Small intestine (tissue), 7 donors: ENCODE results near the gene MINDY4. TPM values are rescaled to one million over a fixed set of nuclear protein-coding genes. Genes with fewer than 3 reads are reported as not detected.

Experiments
- DNase-seq, 2 donors: peaks; one replicate each; pipeline versions ENCODE4 v3.0.0 to v3.0.0-alpha.2; 2013
- FAIRE-seq: peaks from 2 replicates; lab custom pipeline; 2012; peaks lifted over from hg19 to GRCh38; lab: Jason Lieb, UNC
- H3K27ac ChIP-seq, 3 donors: one replicate each; pipeline ENCODE4 v1.5.1; 2013; ENCODE audit warnings: low read length in 2 of 3, mild to moderate bottlenecking in 2 of 3, control low read depth in 1 of 3, inconsistent platforms in 1 of 3, low read depth in 1 of 3, moderate library complexity in 1 of 3
- H3K27me3 ChIP-seq, 3 donors: one replicate each; pipeline ENCODE4 v1.6.1; 2013; ENCODE audit warnings: low read length in 3 of 3, inconsistent platforms in 1 of 3; ENCODE audit not compliant: control insufficient read depth in 3 of 3, insufficient read depth in 3 of 3
- H3K36me3 ChIP-seq, 3 donors: one replicate each; pipeline ENCODE4 v1.6.1; 2013; ENCODE audit warnings: low read length in 3 of 3, inconsistent platforms in 1 of 3, low read depth in 1 of 3, mild to moderate bottlenecking in 1 of 3, moderate library complexity in 1 of 3; ENCODE audit not compliant: control insufficient read depth in 3 of 3, insufficient read depth in 2 of 3
- H3K4me1 ChIP-seq, 3 donors: one replicate each; pipeline ENCODE4 v1.6.1; 2013; ENCODE audit warnings: low read length in 2 of 3, inconsistent platforms in 1 of 3, low read depth in 1 of 3, mild to moderate bottlenecking in 1 of 3, moderate library complexity in 1 of 3; ENCODE audit not compliant: control insufficient read depth in 3 of 3, insufficient read depth in 2 of 3
- H3K4me3 ChIP-seq, 3 donors: one replicate each; pipeline ENCODE4 v1.5.1; 2013; ENCODE audit warnings: low read length in 3 of 3, control low read depth in 1 of 3, inconsistent platforms in 1 of 3, low read depth in 1 of 3, mild to moderate bottlenecking in 1 of 3, moderate library complexity in 1 of 3
- H3K9me3 ChIP-seq, 2 donors: one replicate each; pipeline ENCODE4 v1.6.1; 2013; ENCODE audit warnings: low read depth in 1 of 2, low read length in 1 of 2; ENCODE audit not compliant: control insufficient read depth in 2 of 2, insufficient read depth in 1 of 2
- WGBS, 3 donors: extraction: QIAGEN DNeasy Blood & Tissue Kit; methylation state at CpG; one replicate each; pipeline ENCODE4 v1.1.7; 2013; 5-methylcytosine and 5-hydroxymethylcytosine counted together
- polyA plus RNA-seq, 4 donors: library from polyadenylated mRNA; stranded (reverse) in 3 of 4; unstranded in 1 of 4; fragments of 200-250 nt in 3 of 4; fragments of 120-200 nt in 1 of 4; gene quantifications; one replicate each; pipeline versions ENCODE4 v1.2.1 to v1.2.3, GENCODE V29; 2013
- donor health status: healthy with polysubstance abuse.
- donor health status: control.
- donor health status: control.
- donor health status: Bipolar disorder and iron deficiency.
- donor health status: healthy.

MINDY4 gene
- polyA plus RNA-seq, 4 donors = 0.22 to 6.5 (median 1.9) TPM

GRCh38 chr7:30736291-30736690 lies 34.9 kb upstream of the MINDY4 start:
- Histone ChIP-seq H3K9me3 (peaks cover 0 to 5% of the 10 kb centered on the region in 2 donors), H3K36me3 (no peaks in the 10 kb centered on the region), H3K4me1 (no peaks in the 10 kb centered on the region), H3K27ac (no peak overlapping the region), H3K4me3 (no peak overlapping the region), H3K27me3 (peaks cover 0 to under 1% (median 0%) of the 10 kb centered on the region in 3 donors)
- WGBS, 3 donors = 77 to 84% (median 83%) methylated on average over 4 of the region's 4 CpGs
- no peak for FAIRE-seq
- no peak for DNase-seq

DNA sequence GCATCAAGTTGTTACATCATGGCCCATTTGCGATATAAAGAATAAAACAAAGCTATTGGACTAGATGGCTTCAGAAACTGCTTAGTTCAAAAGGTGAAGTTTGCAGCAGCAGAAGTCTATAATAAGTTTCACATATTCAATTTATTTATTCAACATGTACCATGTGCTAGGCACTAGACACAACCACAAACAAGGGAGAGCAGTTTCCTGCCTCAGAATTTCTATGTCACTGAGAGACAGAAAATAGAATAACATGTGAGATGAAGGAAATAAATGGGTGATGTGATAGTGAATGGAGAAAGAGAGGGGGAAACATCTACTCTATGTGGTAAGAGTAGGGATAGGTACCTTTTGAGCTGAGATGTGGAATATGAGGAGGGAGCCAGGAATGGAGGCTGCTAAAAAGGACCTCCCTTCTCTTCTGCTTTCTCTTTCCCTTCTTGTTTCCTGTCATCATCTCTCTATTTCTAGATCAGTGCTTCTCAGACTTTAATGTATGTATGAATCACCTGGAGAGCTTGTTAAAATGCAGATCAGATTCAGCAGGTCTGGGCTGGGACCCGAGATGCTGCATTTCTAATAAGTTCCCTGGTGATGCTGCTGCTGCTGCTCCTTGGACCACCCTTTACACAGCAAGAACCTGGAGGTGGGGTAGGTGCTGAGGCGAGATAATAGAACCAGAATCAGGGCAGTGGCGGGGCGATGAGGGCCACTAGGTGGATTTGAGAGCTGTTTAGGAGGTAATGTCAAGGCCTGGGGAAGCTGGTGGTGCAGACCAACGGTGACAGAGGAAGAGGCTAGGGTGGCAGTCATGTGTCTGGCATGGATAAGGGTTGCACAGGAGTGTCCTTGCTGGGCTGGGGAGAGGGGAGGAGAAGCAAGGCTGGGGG lies 32.9 kb upstream of the MINDY4 start:
- peaks cover 0 to 5% of the 10 kb centered on the region in 2 donors for H3K9me3 ChIP-seq
- WGBS, 3 donors = 82% methylated on average over 6 of the region's 6 CpGs
- FAIRE-seq (no peak), DNase-seq (no peak)
- no peaks in the 10 kb centered on the region for H3K36me3 ChIP-seq
- no peak overlapping the region for H3K4me3 ChIP-seq
- H3K27me3 ChIP-seq = no peaks in the 10 kb centered on the region
- peak overlapping the region in 1 of 3 donors; percentile 13 for H3K27ac ChIP-seq
- peaks cover 0 to 2% (median 0%) of the 10 kb centered on the region in 3 donors for H3K4me1 ChIP-seq

DNA sequence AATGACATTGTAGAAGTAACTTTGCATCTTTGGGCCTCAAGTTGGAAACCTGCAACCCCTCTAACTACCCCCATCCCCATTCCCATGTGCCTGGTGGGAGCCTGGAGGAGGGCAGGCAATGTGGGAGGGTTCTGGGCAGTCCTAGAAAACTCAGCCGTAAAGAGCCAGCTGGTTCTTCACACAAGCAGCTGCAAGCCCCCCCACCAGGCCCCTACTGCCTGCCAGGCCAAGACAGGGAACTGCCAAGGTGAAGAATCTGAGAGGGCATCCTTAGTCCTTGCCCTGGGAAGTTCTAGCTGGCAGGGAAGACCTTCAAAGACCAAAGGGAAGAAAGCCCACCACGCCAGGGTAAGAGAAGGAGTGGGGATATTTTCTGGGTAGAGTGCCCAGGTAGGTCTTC lies 31.5 kb upstream of the MINDY4 start:
- WGBS, 3 donors = 88 to 100% (median 91%) methylated on average over 2 of the region's 2 CpGs
- no peak for FAIRE-seq
- Histone ChIP-seq H3K36me3 (no peaks in the 10 kb centered on the region), H3K4me1 (peaks cover 0 to 2% (median 0%) of the 10 kb centered on the region in 3 donors), H3K4me3 (no peak overlapping the region), H3K27me3 (no peaks in the 10 kb centered on the region), H3K9me3 (peaks cover 0 to 5% of the 10 kb centered on the region in 2 donors), H3K27ac (no peak overlapping the region)
- no peak for DNase-seq

DNA sequence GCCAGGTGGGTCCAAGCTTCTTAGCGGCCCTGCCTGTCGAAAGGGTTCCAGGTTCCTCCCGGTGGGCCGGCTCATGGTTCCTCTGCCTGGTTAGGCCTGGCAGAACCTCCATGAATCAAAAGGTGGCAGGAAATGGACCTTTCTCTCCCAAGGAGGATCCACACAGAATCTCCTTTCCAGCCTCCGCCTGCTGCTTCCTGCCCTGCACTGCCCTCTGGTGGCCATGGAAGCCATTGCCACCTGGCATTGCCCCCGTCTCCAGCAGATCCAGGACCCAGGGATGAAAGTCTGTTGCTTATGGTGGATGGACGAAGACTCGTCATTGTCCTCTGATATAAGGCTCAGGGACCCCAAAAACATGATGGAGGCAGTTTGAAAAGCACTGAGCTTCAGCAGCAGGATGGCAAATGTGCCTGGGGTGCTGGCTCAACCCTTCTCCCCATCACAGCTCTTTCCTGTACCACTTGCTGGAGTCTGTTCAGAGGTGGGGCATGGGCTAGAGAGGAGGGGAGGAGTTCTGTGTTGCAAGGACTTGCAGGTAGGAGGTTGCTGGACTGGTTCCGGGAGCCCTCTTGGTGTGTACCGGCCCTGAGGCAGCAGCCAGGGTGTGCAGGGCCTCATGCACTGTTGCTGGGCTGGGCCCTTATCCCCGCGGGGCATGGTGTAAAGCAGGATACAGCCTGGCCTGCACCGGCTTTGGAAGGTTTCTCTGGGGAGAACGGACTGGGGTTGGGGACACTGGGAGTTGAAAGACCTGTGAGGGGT lies 30.6 kb upstream of the MINDY4 start:
- Histone ChIP-seq H3K36me3 (no peaks in the 10 kb centered on the region), H3K27ac (no peak overlapping the region), H3K27me3 (no peaks in the 10 kb centered on the region), H3K4me1 (peaks cover 0 to 2% (median 0%) of the 10 kb centered on the region in 3 donors), H3K9me3 (peaks cover 0 to 2% of the 10 kb centered on the region in 2 donors), H3K4me3 (no peak overlapping the region)
- no peak for FAIRE-seq
- 37 to 38% (median 37%) methylated on average over 14 of the region's 14 CpGs for WGBS, 3 donors
- DNase-seq = peak; percentile 73 to 82

- WGBS, 3 donors = 86 to 91% (median 89%) methylated on average over 8 of the region's 8 CpGs
Observed at GRCh38 chr7:30741289-30741688, 29.9 kb upstream of the MINDY4 start.

DNA sequence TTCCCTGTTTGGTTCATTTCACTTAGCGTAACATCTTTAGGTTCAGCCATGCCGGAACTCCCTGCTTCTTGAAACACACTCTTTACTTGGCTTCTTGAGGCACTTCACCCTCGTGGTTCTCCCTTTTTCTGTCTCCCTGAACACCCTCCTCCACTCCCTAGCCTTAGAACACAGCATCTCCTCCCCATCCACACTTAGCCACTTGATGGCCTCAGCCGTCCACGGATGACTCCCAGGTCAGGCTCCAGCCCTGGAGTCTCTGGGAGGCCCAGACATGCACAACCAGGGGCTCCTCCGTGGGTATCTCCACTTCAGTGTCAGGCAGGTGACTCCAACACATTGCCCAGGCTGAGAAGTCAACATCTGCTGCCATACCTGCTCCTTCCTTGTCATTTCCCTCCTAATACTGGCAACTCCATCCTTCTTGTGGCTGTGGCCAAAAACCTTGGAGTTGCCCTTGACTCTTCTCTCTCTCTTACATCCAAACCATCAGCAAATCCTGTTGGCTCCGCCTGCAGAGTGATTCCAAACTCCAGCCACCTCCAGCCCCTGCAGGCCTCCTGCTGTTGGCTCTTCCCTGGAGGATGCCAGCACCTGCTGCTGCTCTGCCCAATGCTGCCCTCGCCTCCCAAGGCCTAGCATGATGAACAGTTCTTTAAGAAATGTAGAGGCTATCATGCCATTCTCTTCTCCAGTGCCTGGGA lies 27.7 kb upstream of the MINDY4 start:
- peaks cover 0 to 7% (median 0%) of the 10 kb centered on the region in 3 donors for H3K4me1 ChIP-seq
- no peak overlapping the region for H3K4me3 ChIP-seq
- 58 to 69% (median 68%) methylated on average over 8 of the region's 8 CpGs for WGBS, 3 donors
- H3K36me3 ChIP-seq = no peaks in the 10 kb centered on the region
- no peak overlapping the region for H3K27ac ChIP-seq
- DNase-seq = peak; percentile 12 to 53
- no peaks in the 10 kb centered on the region for H3K9me3 ChIP-seq
- H3K27me3 ChIP-seq = no peaks in the 10 kb centered on the region
- no peak for FAIRE-seq

More at GRCh38 chr7:30741289-30741688, 29.9 kb upstream of the MINDY4 start:
- no peak overlapping the region for H3K27ac ChIP-seq
- DNase-seq (no peak), FAIRE-seq (no peak)
- H3K4me1 ChIP-seq = peaks cover 0 to 2% (median 0%) of the 10 kb centered on the region in 3 donors
- H3K27me3 ChIP-seq = no peaks in the 10 kb centered on the region
- no peak overlapping the region for H3K4me3 ChIP-seq
- H3K36me3 ChIP-seq = no peaks in the 10 kb centered on the region
- no peaks in the 10 kb centered on the region for H3K9me3 ChIP-seq

DNA sequence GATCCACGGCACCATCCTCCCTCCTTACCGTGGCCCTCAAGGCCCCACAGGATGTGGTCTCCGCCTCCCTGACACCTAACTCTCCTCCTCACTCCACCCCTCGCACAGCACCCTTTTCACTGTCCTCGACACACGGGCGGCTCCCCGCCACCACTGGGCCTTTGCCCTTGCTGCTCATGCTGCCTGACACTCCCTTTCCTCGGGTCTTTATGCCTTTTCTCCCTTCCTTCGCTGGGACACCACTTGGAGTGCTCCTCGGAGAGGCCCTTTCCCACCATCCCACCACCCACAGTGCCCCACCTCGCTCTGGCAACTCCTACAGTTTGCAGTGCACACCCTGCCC lies 27.2 kb upstream of the MINDY4 start:
- no peak overlapping the region for H3K4me3 ChIP-seq
- no peak for DNase-seq
- no peak for FAIRE-seq
- no peak overlapping the region for H3K27ac ChIP-seq
- no peaks in the 10 kb centered on the region for H3K27me3 ChIP-seq
- H3K9me3 ChIP-seq = no peaks in the 10 kb centered on the region
- WGBS, 3 donors = 71 to 87% (median 85%) methylated on average over 12 of the region's 12 CpGs
- H3K4me1 ChIP-seq = peaks cover 0 to 12% (median 0%) of the 10 kb centered on the region in 3 donors
- H3K36me3 ChIP-seq = no peaks in the 10 kb centered on the region
